Fibroblast of the conjunctiva (primary cell): Measurements from ENCODE around the gene SLC25A5.
"Not testable (repeated sequence)": the region's sequence is repeated elsewhere in the genome, so short reads cannot be mapped to it uniquely, and the experiment has no call there.

Source experiments
- DNase-seq: peaks from one replicate; pipeline ENCODE4 v3.0.0-alpha.2; 2010; ENCODE audit warnings: low read depth

The SLC25A5 gene

DNA sequence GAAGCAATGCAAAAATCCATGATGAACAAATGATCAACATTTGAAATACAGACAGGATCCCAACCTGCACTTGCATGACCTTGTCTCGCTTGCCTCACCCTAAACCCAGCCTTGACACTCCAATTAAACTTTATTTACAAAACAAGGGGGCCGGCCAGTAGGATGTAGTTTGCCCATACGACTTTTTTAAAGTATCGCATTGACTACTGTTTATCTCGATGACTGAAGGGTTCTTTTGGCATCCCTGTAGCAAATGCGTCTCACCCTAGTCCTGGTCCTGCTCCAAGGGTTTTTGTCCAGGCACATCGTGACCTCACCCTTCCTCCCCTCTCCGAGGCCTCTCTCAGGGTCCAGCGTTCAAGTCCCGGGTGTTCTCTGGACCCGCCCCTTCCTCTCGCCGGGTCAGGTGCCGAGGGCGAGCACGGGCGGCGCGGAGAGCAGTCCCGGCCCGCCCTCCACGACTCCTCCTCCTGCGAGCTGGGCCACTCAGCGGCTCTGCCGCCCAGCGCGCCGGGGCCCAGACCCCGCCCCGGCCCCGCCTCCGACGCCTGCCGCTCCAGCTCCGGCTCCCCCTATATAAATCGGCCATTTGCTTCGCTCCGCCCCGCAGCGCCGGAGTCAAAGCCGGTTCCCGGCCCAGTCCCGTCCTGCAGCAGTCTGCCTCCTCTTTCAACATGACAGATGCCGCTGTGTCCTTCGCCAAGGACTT, at the start of gene SLC25A5:
Gene SLC25A5 (plus strand): TSS at position 603 of the 709 bp plus-strand sequence. CDS start 72 bp downstream, at position 675.
- peak; percentile 64 for DNase-seq

DNA sequence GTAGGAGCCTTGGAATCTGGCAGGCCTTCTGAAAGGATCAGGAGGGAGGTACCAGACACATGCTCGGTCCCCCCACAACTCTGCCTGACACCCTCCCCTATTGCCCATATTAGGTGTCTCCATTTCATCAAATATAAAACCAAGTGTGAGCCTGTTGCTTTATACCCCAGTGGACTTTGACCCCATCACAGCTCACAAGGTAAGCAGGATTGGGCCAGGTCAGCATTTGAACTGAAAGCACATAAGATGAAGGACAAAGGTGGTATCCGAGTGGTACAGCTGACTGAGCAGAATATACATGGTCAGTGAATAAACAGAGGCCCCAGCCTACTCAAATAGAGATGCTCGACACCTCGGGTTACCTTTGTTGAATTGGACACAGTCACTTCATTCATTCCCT, 49.1 kb upstream of the SLC25A5 start:
- DNase-seq: no peak

DNA sequence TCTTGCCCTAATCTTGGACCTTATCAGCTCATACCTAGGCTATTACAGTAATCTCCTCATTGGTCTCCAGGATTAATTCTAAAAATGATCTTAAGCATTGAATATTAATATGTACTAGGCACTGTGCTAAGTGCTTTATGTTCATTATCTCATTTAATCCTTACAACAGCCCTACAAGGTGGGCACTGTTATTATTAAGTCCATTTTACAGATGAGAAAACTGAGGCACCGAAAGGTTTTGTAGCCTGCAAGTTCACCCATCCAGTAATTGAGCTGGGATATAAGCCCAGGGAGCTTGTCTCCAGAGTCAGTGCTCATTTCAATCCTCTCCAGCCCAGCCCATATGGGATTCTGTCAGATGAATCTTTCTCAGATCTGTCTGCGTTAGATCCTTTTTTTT, 48.3 kb upstream of the SLC25A5 start:
- DNase-seq: no peak

DNA sequence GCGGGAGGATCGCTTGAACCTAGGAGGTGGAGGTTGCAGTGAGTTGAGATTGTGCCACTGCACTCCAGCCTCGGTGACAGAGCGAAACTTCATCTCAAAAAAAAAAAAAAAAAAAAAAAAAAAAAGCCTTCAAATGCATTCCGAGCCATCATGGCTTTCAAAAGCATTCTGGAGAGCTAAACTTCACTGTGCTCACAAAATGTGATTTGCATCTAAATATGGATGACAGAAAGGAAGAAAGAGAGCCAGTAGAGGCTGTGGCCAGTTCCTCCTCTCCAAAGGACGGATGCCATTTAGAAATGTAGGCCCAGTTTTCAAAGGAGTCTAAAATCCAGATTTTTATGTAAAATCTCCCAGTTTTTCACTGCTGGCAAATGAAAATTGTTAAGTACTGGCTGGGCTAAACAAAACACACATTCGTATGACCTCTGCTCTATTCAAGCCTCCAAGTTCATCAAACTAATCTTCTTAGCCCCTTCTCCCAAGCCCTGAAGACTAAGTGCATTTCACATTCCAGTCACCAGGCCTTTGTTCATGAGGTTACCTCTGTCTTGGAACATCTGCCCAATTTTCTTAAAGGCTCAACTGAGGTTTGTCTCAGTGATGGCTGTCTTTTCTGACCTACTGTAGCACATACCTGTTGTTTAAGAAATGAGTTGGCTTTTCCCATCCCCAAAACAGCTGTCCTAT, 47.1 kb upstream of the SLC25A5 start:
- DNase-seq: no peak

DNA sequence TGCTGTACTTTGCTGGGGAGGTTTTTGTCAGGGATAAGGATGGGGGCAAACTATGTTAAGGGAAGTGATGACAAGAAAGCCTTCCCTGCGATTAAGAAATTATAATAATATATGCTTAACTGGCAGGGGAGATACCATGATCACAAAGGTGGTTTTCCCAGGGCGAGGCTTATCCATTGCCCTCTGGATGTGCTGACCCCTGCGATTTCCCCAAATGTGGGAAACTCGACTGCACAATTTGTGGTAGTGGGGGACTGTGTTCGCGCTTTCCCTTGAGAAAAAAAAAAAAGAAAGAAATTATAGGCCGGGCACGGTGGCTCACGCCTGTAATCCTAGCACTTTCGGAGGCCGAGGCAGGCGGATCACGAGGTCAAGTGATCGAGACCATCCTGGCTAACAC, 44.6 kb upstream of the SLC25A5 start:
- no peak for DNase-seq

DNA sequence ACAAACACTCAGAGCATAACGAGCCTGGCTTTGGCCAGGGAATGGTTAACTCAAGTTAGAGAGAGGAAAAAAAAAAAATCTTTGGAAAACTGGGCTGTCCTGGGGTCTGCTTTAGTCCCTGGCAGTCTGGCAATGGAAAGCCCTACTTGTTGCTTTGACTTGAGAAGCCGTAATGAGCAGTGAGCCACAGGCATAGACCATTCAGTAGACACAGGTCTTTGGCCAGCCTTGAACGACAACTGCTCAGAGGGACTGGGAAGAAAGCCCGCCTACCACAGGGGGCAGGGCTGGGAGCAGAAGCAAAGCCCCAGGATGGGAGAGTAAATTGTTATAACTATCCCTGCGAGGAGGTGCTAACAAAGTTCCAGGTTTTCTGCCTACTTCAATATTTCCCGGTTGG, 43.2 kb upstream of the SLC25A5 start:
- DNase-seq: no peak

DNA sequence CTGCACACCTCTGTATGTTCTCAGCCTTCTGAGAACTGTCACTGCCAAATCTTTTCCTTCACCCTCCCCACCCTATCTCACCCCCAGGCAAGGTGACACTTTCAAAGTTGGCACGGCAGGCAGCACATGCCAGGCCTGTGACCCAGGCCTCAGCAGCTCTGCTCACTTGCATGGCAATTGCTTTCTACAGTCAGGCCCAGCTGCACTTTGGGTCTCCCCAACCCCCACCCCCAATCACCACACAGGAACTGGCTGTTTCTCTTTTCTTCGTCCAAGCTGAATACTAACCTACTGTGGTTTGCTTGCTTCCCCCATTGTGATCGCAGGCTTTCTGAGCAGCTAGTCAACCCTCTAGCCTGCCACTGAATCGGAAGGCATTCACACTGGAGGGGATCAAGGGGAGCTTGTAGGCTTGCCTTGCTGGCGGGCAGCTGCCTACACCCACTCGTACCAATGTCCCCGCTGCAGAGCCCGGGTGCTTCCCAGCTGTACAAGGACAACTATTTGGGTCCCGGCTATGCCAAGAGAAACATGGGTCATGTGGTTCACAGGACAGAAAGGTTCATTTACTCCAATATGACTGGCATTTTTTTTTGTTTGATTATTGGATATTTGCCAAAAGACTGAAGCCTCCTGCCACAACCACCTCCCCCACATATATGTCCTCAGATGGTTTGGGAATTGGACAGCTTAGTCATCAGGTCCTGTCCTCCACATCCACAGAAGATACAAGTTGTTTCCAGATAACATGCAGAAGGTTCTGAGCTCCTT, 41.0 kb upstream of the SLC25A5 start:
- DNase-seq: no peak

DNA sequence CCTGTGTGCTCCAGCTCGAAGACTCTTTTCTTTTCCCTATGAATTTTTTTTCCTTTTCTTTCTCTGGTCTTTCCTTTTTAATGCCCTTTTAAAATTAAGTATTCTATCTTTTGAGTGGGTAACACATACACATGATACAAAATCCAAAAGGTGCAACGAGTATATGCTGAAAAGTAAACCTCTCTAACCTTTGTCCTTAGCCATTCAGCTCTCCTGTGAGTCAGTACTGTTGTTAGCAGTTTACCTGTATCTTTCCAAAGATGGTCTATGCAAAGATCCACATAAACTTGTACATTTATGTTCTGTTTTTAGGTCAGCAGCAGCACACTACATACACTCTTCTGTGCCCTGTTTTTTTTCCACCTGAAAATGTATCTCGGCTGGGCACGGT, 40.5 kb upstream of the SLC25A5 start:
- DNase-seq: no peak

DNA sequence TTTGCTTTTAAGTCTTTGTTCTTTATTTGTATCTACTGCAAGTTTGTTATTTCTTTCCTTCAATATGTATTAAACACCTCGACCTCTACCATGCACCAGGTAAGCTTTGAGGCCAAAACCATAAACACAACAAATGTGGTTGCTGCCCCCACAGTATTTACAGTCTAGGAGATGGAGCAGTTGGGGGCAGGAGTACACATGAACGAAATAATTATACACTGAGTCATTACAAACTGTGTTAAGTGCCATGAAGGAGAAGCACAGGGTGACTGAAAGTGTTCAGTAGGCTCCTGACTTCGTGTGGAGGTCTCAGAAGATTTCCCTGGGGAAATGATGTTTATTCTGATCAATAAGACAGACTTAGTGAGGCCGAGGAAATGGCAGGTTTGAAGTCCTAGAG, 38.8 kb upstream of the SLC25A5 start:
- no peak for DNase-seq

DNA sequence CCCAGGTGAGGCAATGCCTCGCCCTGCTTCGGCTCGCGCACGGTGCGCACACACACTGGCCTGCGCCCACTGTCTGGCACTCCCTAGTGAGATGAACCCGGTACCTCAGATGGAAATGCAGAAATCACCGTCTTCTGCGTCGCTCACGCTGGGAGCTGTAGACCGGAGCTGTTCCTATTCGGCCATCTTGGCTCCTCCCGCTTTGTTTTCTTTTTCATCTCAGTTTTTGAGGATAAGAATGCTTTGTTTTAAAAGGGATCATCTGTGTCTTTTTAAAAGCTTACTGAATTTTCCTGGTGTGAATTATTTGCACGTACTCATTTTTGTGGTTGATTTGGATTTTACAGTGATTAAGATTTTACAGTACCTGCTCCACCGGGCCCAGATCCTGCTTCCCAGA, 26.9 kb upstream of the SLC25A5 start:
- not testable (repeated sequence) for DNase-seq

DNA sequence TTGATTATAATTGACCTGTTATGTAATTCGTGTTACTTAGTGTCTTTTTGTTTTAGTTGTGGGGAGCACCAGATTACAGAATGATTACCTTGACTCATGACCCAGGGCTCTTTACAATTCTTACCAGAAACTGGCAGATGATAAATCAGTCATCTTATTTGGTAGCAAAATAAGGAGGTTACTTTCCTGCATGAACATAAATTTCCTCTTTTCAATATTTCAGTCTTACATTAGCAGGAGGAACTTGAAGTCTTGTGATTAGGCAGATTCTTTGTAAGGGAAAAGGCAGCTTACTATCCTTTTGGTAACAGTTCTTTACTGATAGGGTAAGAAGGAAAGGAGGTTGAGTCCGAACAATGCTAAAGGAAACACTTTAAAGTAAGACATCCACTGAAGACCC, 26.0 kb upstream of the SLC25A5 start:
- DNase-seq: no peak

DNA sequence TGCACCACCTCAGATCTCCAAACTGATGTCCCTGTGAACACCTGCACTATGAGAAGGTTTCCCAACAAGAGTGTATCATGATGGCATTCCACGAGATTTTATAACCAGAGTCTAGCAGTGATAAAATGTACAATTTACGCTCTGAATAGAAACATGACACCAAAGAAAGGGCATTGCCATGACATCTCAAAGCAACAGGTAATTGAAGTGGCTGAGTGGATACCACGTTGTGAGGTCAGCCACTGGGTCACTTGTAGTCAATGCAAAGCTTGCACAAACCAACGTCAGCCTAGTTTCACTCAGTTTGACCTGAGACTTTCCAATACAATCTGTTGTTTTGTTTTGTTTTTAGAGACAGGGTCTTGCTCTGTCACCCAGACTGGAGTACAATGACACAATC, 15.0 kb upstream of the SLC25A5 start:
- DNase-seq: no peak

DNA sequence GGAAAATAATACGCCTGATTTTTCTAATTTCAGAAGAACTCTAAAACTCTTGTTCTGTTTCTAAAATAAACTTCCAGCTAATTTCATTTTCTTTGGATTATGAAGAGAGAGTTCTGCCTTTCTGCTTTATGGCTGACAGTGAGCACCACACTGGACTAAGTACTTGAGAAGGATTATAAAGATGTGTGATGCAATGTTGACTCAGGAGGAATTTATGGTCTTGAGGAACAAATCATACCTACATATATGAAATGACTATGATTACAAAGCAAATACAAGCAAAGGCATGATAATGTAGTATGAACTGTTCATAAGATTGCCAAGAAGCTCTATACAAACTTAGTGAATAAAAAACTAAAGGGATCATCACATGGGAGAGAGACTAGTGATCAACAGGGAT, 13.0 kb upstream of the SLC25A5 start:
- DNase-seq: no peak

DNA sequence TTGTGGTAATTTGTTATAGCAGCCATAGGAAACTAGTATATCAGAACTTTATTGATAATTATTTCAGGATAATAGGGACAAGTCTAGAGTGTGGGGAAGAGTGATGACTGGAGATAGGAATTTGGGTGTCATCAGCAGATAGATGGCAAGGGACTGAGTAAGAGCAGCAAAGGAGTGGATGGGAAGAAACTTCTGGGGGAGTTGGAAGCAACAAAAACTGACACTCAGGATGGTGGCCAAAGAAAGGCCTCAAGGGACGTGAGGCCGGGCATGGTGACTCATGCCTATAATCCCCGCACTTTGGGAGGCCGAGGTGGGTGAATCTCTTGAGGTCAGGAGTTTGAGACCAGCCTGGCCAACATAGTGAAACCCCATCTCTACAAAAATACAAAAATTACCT, 9.1 kb upstream of the SLC25A5 start:
- DNase-seq: no peak

DNA sequence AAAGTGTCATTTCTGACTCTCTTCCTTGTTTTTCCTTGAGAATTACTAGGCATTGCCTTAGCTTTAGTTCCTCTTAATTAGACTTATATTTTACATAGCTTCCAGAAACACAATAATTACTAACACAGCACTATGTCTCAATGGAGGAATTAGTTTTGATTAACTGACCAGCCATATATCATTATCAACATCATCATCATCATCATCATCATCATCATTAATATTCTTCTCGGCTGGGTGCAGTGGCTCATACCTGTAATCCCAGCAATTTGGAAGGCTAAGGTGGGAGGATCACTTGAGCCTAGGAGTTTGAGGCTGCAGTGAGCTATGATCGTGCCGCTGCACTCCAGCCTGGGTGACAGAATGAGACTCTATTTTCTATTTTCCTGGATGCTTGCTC, 2.7 kb upstream of the SLC25A5 start:
- DNase-seq: no peak

DNA sequence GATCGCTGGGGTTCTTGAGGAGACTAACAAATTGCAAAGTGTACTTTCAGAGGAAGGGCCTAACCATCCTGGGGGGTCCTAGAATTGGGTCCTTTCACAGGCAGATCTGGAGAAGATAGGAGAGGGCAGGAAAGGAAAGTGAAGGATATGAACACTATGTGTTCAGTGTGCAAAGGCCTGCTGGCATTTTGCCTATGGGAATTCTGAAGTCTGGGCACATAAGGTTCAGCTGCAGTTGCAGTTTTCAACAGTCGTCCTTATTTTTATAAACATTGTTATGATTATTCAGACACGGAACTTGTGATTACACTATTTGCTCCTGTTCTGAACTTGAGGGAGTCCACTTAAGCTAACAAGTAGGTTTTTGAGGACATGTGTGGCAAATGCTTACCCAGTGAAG, 1.3 kb upstream of the SLC25A5 start:
- no peak for DNase-seq

DNA sequence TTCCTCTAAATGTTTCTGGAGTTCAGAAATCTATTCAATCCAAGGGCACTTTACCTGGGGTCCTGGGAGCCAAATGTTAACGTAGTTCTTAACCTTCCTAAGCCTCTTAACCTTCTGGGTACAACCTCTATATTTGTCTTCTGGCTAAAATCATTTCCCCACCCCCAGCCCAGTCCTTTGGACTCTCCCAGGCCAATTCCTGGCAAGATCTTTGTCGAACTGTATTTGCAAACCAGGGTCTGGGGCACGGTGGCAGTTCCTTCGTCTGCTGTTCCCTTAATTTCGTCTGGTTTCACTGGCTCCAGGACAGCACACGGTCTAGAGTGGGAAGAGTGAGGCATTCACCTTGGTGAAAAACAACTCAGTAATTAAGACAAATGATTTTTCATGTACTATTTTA, 811 bp upstream of the SLC25A5 start:
- no peak for DNase-seq

DNA sequence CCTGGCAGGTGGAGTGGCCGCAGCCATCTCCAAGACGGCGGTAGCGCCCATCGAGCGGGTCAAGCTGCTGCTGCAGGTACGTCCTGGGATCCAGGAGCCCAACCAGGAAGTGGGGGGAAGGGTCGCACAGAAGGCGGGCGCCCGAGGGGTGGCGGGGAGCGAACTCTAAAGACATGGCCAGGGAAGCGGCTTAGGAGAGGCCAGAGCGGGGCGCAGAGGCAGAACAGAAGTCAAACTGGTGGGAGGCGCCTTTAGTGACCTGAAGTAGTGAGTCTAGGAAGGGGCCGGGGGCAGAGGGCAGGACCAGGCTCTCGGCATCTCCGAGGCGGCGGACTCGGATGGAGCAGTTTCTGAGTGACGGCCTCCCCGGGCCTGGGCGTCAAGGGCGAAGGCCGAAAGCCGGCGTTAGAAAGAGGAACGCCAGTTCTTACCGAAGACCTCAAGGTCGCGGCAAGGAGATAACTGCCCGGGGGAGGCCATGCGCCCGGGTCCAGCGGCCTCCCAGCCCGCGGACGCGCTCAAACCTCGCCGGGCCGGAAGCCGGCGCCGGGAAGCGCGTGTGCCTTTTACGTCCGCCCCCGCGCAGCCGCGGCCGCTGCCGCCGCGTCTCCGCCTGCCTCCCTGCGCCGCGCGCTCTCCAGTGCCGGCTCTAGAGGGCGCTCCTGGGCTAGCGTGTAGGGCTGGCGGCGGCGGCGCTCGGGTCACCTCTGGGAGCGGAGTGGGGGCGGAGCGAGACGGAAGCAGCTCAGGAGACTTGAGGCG, 488 bp downstream of the SLC25A5 start:
- peak; percentile 59 for DNase-seq

DNA sequence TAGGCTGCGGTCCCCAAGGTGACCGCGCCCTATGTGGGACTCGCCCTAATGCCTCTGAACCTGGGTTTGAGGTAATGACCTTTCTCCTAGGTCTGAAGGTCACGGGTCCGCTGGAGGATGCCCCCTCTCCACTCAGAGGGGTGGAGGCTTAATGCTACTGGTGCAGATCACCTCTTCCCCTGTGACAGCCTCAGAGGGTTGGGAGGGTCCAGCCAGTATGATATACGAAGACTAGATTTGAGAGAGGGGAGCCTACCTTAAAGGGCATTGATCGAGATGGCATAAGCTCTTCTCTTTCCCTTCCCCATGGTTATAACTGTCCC, 1.0 kb downstream of the SLC25A5 start:
- DNase-seq: no peak

DNA sequence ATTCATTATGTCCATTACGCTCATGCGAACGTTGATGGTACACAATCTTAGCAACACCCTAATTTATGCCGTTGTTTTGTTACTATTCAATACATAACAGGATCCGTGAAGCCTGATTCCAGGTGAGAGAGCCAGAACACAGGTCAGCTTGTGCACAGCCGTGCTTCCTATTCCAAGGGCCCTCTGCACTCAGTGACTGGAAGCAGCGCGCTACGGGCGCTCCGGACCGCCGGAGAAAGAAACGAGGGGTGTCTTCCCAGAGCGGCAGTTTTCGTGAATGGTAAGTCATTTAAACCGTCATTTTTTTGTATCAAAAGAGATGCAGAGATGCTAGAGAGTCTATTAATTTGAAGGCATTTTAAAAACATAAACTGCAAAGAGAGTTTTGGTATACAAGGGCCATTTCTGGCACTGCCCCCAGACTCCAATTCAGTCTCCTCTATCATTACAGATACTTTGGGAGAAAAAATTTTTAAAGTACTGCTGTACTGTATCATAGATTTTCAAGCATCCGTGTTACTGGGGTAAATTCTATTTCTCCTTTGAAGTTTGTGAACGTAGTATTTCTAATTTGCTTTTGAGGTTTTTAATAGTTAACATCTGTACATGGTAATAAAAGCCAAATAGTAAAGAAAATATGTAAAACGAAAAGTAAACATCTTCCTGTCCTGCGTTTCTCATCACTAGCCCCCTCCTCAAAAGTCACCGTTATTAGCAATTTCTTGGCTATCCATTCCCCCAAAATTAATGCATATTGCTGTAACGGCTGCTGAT, 6.6 kb downstream of the SLC25A5 start:
- no peak for DNase-seq

DNA sequence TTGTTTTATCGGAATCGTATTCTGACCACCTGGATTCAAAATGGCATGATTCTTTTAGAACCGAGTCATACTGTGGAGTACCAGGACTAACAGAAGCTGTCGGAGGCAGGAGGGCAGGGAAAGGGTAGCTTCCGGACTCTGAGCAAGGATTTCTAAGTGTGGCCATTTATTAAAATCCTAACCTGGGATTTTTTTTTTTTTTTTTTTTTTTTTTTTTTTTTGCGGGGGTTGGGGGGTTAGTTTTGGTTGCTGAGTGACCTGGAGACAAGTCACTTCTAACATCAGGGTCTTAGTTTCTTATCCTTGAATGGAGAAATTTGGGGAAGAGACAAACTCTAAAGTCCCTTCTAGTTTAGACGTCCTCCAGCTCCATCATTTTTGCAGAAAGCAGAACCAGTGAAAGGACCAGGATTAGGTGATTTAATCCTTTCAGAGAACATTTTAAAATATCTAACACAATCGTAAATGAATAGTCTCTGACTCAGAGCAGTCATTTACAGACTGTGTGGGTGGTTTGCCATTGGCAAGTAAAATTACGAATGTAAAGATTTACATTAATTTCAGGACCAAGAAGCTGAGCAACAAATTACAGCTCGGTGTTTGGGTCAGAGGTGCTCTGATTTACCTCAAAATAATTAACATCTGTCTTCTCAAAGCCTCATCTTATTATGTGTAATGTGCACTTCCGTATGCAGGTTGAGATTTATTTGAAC, 7.3 kb downstream of the SLC25A5 start:
- DNase-seq: no peak
